ENCODE results near the gene ADGRL3. TPM values are rescaled to one million over a fixed set of nuclear protein-coding genes. Genes with fewer than 3 reads are reported as not detected.

ADGRL3 gene
- total RNA-seq, 1 donor from 2014 or later, result 0.12 TPM

DNA sequence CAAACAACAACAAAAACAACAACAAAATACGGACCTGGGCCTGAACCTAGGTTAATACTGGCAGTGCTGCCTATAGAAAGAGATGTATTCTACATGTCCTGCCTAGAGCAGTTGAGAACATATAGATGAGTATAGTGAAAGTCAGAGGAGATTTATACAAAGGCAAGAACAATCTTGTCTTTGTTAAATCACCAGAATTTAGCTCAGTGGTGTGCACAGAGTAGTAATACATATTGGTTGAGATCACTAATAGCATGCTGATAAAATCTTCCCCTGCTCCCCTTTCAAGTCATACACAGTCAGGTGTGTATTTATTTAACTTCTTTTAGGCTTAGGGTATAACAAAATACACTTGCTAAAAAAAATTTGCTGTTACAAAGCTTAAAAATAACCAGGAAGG lies 247.8 kb downstream of the ADGRL3 start:
- TF ChIP-seq, protein P1, sequence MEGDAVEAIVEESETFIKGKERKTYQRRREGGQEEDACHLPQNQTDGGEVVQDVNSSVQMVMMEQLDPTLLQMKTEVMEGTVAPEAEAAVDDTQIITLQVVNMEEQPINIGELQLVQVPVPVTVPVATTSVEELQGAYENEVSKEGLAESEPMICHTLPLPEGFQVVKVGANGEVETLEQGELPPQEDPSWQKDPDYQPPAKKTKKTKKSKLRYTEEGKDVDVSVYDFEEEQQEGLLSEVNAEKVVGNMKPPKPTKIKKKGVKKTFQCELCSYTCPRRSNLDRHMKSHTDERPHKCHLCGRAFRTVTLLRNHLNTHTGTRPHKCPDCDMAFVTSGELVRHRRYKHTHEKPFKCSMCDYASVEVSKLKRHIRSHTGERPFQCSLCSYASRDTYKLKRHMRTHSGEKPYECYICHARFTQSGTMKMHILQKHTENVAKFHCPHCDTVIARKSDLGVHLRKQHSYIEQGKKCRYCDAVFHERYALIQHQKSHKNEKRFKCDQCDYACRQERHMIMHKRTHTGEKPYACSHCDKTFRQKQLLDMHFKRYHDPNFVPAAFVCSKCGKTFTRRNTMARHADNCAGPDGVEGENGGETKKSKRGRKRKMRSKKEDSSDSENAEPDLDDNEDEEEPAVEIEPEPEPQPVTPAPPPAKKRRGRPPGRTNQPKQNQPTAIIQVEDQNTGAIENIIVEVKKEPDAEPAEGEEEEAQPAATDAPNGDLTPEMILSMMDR (conservative IDR thresholded peaks at IDR 0.05; ENCODE audit: low read depth, low read length), result no peak
- DNase-seq (ENCODE audit: low read depth), result no peak
- no peak overlapping the region for H3K4me3 ChIP-seq (ENCODE audit: low read depth, low read length)

GRCh38 chr4:61451935-61452334 lies 251.8 kb downstream of the ADGRL3 start:
- DNase-seq (ENCODE audit: low read depth), result no peak

GRCh38 chr4:61461956-61462355 lies 261.8 kb downstream of the ADGRL3 start:
- H3K4me3 ChIP-seq (ENCODE audit: low read depth, low read length), result no peak overlapping the region
- TF ChIP-seq, protein P1 (conservative IDR thresholded peaks at IDR 0.05; ENCODE audit: low read depth, low read length), result no peak
- DNase-seq (ENCODE audit: low read depth), result no peak

More at GRCh38 chr4:61451935-61452334, 251.8 kb downstream of the ADGRL3 start:
- H3K4me3 ChIP-seq (ENCODE audit: low read depth, low read length), result no peak overlapping the region
- TF ChIP-seq, protein P1 (conservative IDR thresholded peaks at IDR 0.05; ENCODE audit: low read depth, low read length), result no peak

- TF ChIP-seq, protein P1 (conservative IDR thresholded peaks at IDR 0.05; ENCODE audit: low read depth, low read length), result no peak
- peak; percentile 59 for DNase-seq (ENCODE audit: low read depth)
- no peak overlapping the region for H3K4me3 ChIP-seq (ENCODE audit: low read depth, low read length)
Measured at GRCh38 chr4:61462451-61463326, 262.6 kb downstream of the ADGRL3 start.

DNA sequence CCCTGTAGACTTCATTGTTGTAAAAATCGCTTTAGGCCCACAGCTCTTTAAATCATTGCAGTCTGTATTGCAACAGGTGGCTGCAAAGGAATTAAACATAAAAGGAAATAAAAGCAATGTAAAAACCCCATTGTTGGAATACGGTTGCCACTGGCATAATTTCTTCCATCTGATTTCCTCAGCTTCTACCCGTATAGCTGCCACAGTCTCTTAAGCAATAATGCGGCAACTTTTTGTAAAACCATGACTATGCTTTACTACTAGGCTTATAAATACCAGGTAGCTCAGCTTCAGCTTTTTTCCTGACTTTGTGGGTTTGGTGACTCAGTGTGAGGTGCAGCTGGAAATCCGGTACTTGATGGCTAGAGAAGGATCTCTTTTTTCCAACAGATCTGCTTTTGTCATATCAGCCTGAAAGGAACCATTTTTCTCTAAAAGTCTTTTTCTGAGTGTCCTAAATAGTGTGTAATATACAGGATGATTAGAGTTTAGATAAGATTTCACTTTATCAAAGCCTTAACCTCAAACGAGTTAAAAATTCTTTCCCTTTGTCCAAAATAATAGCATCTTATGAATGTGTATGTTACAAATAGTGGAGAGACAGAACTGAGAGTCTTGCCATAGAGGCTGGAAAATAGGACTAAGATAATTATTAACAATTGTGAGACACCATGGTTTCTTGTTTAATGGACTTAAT lies 268.0 kb downstream of the ADGRL3 start:
- peak; percentile 33 for DNase-seq (ENCODE audit: low read depth)
- TF ChIP-seq, protein P1 (conservative IDR thresholded peaks at IDR 0.05; ENCODE audit: low read depth, low read length), result no peak
- no peak overlapping the region for H3K4me3 ChIP-seq (ENCODE audit: low read depth, low read length)

DNA sequence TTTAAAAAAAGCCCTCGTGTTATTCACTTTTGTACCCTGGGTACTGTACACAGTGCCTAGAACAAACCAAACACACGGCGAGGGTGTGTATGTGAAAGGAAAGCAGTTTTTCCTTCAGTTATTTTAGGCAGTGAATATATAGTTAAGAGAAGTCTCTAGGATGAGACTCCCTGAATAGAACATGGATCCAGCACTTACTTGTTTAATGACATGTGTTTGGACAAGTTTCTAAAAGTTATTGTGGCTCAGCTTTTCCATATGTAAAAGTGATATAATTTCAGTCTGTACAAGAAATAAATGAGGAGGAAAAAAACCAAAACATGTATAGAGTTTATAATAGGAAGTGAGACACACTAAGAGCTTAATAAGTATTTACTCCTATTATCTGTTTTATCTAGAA lies 273.2 kb downstream of the ADGRL3 start:
- no peak for DNase-seq (ENCODE audit: low read depth)
- H3K4me3 ChIP-seq (ENCODE audit: low read depth, low read length), result no peak overlapping the region
- TF ChIP-seq, protein P1 (conservative IDR thresholded peaks at IDR 0.05; ENCODE audit: low read depth, low read length), result no peak

All from epithelial cell of proximal tubule (primary cell).